Erythroblast (primary cell): ENCODE results near the gene FAM53C.
"Not testable (repeated sequence)": the region's sequence is repeated elsewhere in the genome, so short reads cannot be mapped to it uniquely, and the experiment has no call there.

Source experiments
- DNase-seq, 2 experiments: peaks; one replicate each; lab custom pipeline; 2025; lab: John Stamatoyannopoulos, UW
- GATA1 ChIP-seq: IDR thresholded peaks from 2 replicates; pipeline ENCODE4 v1.6.1; 2011; ENCODE audit warnings: low read depth, mild to moderate bottlenecking, control low read depth, low read length, moderate library complexity
- POLR2A ChIP-seq: IDR thresholded peaks from 2 replicates; pipeline ENCODE4 v1.6.1; 2011; ENCODE audit warnings: mild to moderate bottlenecking, low read length

FAM53C gene

DNA sequence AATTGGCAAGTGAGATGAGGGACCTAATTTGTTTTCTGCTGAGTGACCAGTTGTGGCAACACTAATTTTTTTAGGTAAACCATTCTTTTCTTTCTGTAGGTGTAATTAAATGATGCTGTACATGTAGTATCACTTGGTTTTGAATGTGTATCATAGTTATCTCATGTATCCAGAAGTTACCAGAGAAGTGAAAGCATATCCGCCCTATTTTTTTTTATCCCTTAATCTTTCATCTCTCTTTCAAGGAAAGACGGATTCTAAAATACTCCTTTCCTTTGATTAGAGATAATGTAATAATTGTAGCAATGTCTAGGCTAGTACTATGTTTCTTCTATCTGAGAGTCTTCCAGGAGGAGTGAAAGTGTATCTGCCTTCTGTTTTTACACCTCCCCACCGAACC is 21.6 kb downstream of the FAM53C start:
- peak; percentile 47 to 63 for DNase-seq
- TF ChIP-seq GATA1 = no peak
- TF ChIP-seq POLR2A = no peak

DNA sequence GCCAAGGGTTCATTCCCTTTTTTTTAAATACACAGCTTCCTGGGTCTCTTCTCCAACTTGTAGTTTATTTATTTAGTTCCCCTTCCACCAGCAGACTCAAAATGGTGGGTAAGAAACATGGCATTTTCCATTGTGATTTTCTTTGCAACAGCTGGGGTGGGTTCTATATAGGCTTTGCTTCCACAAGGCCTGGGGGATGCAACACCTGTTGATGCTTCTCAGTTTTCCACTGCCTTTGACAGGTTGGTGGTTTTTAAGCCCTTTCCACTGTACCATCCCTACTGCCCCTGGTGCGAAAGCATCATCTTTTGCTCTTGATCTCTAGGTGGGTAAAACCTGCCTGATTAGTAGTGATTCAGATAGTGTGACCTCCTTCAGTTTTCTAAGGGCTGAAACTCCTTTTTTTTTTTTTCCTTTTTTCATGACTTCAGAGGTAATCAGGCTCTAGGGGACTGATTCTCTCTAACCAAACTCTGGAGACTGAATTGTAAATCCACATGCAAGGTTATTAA is 22.9 kb downstream of the FAM53C start:
- DNase-seq = no peak
- TF ChIP-seq GATA1 = no peak
- no peak for TF ChIP-seq POLR2A

DNA sequence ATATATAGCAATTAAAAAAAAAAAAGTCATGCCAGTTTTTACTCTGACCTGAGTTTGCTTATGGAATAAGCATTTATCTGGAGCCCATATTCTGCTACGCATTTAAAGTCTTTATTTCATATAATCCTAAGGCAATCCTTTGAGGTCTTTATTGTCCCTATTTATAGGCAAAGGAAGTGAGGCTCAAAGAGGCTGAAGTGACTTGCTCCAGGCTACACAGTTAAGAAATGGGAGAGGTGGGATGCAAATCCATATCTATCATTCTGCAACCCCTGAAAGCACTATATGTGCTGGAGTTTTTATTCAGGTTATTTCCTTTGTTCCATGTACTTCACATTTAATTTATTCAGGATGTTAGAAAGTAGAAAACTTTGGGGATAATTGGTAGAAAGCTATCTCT is 26.5 kb downstream of the FAM53C start:
- TF ChIP-seq POLR2A = no peak
- TF ChIP-seq GATA1 = no peak
- no peak for DNase-seq

DNA sequence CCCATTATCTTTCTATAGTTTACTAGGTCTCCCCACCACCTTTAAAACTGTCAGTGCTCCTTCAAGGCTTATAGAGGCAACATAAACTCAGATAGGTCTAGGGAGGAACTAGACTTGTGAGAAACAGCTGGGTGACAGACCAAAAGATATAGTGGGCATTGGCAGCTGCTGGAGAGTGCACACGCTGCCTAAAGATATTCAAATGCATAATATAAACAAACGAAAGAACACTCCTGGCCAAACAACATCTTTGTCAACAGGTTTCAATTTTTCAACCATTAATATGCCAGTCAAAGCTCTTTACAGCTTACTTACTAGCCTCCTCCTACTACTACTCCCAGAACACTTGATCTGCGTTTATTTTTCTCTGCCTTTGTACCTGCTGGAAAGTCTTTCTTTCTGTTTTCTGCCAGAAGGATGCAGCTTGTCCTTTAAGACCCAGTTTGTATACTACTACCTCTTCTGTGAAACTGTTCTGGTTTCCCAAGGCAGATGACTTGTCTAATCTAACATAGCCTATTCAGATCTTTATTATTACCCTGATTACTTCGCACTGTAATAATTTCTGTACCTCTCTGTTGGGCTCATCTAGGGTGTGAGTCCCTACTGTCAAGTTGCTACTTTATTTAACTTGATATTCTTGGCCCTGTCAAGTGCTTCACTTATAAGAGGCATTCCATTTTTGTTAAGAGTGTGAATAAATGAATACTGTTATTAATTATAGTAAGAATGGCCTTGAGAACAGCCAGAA is 28.7 kb downstream of the FAM53C start:
- TF ChIP-seq GATA1 (no peak), POLR2A (no peak)
- peak in 1 of 2 experiments; percentile 22 for DNase-seq

DNA sequence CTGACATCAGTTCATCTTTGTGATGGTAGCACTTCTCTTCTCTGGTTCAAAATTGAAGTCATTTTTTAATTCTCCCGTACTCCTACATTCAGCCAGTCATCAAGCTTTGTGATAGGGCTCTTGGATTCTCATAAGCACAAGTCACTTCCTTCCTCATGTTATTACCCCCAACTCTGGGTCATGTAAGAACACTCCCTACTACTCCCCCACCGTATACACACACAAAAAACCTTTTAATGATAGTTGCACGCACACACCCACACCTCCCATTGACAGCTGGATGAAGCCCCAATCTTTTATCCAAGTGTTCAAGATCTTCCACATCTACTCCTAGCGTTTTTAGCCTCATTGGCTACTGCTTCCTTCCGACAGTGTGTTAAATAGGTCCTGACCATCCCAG is 31.2 kb downstream of the FAM53C start:
- DNase-seq = no peak
- TF ChIP-seq GATA1 (no peak), POLR2A (no peak)

DNA sequence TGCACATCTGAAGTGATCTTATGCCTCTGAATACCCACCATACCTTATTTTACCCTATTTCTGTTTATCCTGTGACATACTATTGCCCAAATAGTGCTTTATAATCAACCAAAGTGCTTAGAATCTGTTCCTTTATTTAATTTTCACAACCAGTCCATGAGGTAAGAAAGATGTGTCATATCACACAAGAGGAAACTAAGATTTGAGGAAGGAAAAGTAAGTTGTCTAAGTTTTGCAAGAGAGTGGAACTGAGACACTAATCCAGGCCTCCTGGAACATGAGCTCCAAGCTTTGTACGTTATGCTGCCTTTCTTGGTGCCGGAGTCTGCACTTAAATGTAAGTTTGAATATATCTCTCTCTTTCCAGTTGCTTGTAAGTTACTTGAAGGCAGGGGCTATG is 31.6 kb downstream of the FAM53C start:
- no peak for DNase-seq
- TF ChIP-seq POLR2A (no peak), GATA1 (no peak)

DNA sequence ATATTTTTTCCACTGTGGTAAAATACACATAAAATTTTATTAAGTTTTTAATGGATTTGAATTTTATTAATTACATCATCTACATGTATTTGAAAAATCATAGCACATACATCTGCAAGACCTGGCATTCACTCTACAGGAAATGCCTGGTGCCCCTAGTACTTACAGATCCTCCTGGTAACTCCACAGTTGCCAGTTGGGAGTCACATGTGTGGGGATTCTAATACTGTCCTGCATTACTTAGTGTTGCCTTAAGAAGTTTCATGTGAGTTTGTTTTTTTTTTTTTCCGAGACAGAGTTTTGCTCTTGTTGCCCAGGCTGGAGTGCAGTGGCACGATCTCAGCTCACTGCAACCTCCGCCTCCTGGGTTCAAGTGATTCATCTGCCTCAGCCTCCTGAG is 32.5 kb downstream of the FAM53C start:
- TF ChIP-seq POLR2A = no peak
- TF ChIP-seq GATA1 = no peak
- no peak for DNase-seq

DNA sequence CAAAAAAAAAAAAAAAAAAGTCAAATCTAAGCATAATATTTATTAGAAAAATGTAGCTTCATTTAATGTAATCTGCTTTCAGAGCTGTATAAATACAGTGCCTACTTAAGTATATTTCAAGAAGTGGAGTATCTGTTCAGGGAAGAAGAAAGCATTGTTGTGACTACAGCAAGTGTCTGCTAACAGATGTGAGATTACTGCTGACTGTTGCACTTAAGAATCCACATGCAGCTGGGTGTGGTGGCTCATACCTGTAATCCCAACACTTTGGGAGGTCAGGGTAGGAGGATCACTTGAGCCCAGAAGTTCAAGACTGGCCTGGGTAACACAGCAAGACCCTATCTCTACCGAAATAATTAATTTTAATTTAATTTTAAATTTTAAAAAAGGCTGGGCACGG is 33.4 kb downstream of the FAM53C start:
- DNase-seq = no peak
- TF ChIP-seq GATA1 = no peak
- no peak for TF ChIP-seq POLR2A

DNA sequence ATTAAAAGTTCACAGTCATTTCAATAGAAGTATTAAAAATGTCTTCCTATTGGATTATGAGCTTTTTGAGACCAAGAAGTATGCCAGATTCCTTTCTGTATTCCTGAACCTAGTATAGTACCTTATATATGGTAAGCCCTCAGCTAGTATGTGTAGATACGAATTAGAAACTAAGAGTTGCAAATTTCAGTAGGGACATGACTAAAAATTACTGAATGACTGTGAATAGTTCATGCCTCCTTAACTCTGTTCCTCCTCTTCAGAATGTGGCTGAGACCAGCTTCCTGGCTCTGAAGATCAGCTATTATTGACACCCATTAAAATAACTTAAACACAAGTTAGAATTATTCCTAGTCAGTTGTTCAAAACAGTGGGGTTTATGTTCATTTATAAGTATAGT is 34.2 kb downstream of the FAM53C start:
- no peak for TF ChIP-seq GATA1
- no peak for TF ChIP-seq POLR2A
- DNase-seq = no peak

DNA sequence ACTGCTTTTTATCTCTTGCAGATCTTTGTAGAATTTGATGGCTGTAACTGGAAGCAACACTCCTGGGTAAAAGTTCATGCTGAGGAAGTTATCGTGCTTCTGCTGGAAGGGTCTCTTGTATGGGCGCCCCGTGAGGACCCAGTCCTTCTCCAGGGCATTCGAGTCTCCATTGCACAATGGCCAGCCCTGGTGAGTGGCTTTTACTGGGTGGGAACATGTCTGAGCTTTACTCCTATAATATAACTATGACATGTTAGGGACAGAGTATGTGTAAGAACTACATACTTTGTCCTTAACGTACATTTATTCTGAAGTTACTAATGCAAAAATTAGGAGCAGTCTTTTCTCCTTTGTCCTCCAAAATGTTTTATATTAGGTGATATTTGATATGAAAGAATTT is 34.6 kb downstream of the FAM53C start:
- TF ChIP-seq GATA1 (no peak), POLR2A (no peak)
- no peak for DNase-seq

DNA sequence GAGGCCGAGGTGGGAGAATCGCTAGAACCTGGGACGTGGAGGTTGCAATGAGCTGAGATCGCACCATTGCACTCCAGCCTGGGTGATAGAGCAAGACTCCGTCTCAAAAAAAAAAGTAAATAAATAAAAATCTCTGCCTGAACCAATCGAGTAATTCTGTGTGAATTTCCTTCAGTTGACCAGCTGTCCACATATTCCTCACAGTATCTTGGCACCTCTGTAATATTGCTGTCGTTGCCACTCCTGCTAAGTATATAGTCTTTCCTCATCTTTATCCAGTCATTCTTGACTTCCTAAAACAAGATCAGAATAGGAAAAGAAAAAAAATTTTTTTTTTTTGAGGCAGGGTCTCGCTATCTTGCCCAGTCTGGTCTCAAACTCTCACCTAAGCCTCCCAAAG is 44.3 kb downstream of the FAM53C start:
- TF ChIP-seq GATA1 (no peak), POLR2A (no peak)
- DNase-seq = no peak

DNA sequence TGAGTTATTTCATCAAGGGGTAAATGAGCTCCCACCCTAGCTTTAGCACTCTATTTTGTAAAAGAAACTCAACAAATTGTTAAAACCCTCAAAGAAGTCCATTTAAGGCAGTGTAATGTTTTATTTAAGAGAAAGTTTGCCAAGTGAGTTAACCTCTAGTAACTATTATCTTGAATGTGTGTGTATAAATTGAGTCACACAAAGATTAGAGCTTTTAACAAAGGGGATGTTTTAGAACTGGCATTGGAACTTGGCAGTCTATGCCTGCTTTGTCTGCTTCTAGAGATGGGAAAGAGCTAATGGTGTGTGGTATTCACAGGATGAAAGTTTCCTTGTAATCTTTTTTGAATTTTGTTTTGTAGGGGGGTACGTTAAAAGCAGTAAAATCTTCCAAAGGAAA is 47.6 kb downstream of the FAM53C start:
- no peak for DNase-seq
- TF ChIP-seq GATA1 = no peak
- no peak for TF ChIP-seq POLR2A

DNA sequence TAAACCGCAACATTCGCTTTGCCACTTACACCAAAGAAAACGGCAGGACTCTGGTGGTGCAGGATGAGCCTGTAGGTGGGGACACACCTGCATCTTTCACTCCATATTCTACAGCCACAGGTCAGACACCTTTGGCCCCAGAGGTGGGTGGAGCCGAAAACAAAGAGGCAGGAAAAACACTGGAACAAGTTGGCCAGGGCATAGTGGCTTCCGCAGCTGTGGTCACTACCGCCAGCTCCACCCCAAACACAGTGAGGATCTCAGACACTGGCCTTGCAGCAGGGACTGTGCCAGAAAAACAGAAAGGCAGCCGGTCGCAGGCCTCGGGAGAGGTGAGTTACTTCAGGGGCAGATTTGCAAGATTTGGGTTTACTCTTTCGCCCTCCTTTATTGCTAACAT is 48.2 kb downstream of the FAM53C start:
- TF ChIP-seq GATA1 = no peak
- no peak for TF ChIP-seq POLR2A
- no peak for DNase-seq

DNA sequence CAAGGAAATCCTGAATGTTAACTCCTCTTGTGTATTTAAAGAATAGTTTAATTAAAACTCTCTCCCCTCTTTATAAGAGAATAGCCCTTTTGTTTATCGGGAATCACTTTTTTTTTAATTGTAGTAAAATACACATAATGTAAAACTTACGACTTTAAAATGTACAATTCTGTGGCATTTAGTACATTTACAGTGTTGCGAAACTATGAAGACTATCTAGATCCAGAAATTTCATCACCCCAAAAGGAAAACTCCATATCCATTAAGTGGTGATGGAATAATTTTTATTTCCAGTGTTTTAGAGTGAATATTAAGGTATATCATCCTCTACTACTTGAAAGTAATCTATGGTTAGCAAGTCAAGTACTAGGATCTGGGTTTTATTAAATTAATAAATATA is 51.3 kb downstream of the FAM53C start:
- DNase-seq = no peak
- no peak for TF ChIP-seq GATA1
- no peak for TF ChIP-seq POLR2A

DNA sequence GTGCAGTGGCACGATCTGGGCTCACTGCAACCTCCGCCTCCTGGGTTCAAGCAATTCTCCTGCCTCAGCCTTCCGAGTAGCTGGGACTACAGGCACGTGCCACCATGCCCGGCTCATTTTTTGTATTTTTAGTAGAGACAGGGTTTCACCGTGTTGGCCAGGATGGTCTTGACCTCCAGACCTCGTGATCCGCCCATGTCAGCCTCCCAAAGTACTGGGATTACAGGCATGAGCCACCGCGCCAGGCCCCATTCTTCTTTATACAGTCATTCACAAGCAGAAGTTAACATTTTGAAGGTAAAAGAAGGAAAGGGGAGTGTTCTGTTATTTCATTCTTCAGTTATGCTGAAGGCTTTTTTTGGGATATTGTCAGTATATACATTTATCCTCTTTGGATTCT is 51.8 kb downstream of the FAM53C start:
- not testable (repeated sequence) for DNase-seq
